H1 (cell line): ENCODE data around the gene SMTNL1. TPM values are rescaled to one million over a fixed set of nuclear protein-coding genes. Genes with fewer than 3 reads are reported as not detected.

Experiments
- CBX5 ChIP-seq: fragments of 300-800, 300-1000 bp; sonication (generic); IDR thresholded peaks from 2 replicates; pipeline ENCODE4 v1.7.1; 2016; ENCODE audit warnings: antibody characterized with exemption, low read length, low read depth
- GABPA ChIP-seq: IDR thresholded peaks from 2 replicates; pipeline ENCODE4 v1.6.1; 2011; ENCODE audit warnings: mild to moderate bottlenecking, low read length, moderate library complexity, borderline replicate concordance; ENCODE audit not compliant: insufficient read depth
- TAF1 ChIP-seq: IDR thresholded peaks from 2 replicates; pipeline ENCODE4 v1.6.1; 2011; ENCODE audit warnings: mild to moderate bottlenecking, low read depth, low read length
- polyA plus RNA-seq, 7 experiments: library from polyadenylated mRNA; depleted of rRNA in 3 of 7; stranded (reverse) in 5 of 7; unstranded in 2 of 7; fragments of >200 nt in 5 of 7; fragments of 200-250 nt in 2 of 7; gene quantifications; 1 replicate in 5 of 7; 2 replicates in 1 of 7; 4 replicates in 1 of 7; pipeline versions ENCODE4 v1.2.1 to v1.2.3, GENCODE V29; 2011 to 2013; ENCODE audit warnings: missing spikeins in 2 of 7, mixed read lengths in 2 of 7
- total RNA-seq: library from RNA; stranded (reverse); fragmentation: NEBNext Ultra II Directional; extraction: Animal tissue kit (Norgen Biotek cat#: 25700); gene quantifications from 2 replicates; pipeline ENCODE4 v1.2.1, GENCODE V29; 2021

The SMTNL1 gene
- total and polyA plus RNA-seq, 2 of the 8 experiments (the other 6 are each of a cell fraction or from before 2014, with no cell fraction given): 0.18 TPM; not detected in 1

DNA sequence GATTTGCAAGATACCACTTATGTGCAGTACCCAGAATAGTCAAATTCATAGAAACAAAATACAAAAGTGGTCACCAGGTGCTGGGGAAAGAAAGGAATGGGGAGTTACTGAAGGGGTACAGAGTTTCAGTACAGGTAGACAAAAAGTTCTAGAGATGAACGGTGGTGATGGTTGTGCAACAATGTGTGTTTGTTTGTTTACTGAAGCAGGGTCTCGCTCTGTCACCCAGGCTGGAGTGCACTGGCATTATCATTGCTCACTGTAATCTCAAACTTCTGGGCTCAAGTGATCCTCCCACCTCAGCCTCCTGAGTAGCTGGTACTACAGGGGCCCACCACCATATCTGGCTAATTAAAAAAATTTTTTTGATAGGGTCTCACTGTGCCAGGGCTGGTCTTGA, 18.0 kb downstream of the SMTNL1 start (continued):
- TF ChIP-seq TAF1 (no peak), GABPA (no peak), CBX5 (no peak)
- TF ChIP-seq, all 59 proteins: peak for 0
